Activated CD8-positive, alpha-beta memory T cell treated with anti-CD3 and anti-CD28 coated beads, Interleukin-2, amount 50 U/mL, for 48 hours (primary cell): ENCODE results near the gene GNAT1.
"Not testable (repeated sequence)": the region's sequence is repeated elsewhere in the genome, so short reads cannot be mapped to it uniquely, and the experiment has no call there.

Experiments
- DNase-seq: peaks from one replicate; pipeline ENCODE4 v3.0.0-alpha.2; 2020

Gene GNAT1

DNA sequence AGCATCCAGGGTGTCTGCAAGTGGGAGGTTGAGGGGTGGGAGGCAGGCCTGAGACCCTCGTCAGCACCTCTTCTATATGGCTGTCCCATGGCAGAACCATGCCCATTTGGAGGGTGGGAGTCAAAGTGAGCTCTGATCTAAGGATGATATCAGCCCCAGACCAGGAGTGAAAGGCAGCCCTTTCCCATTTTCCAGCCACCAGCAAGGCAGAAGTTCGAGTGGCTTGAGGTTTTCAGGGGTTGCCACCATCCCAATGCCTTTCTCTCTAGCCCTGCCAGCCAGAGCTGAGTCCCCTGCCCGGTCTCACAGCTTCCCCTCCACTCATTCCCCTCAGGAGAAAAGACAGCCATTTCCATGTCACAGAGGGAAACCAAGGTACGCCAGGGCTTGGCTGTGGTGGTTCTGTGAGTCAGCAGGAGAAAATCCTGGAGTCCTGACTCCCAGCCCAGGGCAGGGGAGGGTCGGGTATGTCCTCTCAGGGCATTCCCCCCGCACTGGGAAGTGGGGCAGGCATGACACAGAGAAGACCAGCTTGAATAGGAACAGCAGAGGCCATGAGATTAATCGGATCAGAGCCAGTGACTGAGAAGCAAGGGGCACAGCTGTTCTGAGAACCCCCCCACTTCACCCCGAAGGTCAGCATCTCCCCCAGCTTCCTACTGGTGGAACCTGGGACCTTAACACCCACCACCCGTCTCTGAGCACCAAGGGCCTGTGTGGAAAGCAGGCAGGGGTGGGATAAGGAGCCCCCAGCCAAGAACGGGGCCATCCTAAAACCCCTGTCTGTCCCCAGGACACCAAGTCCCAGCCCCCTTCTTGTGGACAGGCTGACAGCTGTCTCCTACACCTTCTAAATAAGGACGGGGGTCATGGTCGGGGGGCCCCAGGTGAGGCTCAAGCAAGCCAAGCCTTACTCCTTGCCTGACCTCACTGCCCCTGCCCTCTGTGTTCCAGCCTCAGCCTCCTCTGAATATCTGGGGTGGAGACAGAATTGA is 12.7 kb downstream of the GNAT1 start:
- no peak for DNase-seq

DNA sequence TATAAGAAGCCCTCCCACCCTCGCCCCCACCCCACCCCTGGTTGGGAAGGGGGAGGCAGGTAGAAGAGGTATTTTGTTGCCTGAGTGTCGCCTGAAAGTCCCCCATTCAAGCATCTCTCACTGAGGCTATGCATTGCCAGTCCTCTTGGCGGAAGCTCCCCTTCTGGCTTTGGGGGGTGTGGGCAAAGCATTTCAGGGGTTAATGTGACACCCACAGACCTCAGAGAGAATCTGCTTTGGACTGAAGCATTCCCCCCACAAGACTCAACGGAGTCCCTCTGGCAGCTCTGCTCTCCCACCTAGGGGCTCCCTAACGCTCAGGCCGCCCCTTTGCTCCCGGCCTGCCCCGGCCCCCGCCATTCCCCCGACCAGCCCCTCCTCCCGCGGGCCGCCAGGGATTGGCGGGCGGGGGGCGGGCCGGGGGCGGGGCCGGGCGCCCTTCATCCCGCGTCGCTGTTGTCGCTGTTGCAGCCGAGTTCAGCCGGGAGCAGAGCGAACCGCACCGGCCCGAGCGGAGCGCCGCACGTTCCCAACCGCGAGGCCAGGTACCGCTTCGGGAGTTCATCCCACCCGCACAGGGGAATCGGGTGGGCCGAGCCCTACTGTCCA is 13.5 kb downstream of the GNAT1 start, which contains the start of gene SLC38A3:
Gene SLC38A3 (plus strand): TSS at position 468 of the 609 bp plus-strand sequence. CDS start 8,929 bp downstream, outside the sequence.
- no peak for DNase-seq

DNA sequence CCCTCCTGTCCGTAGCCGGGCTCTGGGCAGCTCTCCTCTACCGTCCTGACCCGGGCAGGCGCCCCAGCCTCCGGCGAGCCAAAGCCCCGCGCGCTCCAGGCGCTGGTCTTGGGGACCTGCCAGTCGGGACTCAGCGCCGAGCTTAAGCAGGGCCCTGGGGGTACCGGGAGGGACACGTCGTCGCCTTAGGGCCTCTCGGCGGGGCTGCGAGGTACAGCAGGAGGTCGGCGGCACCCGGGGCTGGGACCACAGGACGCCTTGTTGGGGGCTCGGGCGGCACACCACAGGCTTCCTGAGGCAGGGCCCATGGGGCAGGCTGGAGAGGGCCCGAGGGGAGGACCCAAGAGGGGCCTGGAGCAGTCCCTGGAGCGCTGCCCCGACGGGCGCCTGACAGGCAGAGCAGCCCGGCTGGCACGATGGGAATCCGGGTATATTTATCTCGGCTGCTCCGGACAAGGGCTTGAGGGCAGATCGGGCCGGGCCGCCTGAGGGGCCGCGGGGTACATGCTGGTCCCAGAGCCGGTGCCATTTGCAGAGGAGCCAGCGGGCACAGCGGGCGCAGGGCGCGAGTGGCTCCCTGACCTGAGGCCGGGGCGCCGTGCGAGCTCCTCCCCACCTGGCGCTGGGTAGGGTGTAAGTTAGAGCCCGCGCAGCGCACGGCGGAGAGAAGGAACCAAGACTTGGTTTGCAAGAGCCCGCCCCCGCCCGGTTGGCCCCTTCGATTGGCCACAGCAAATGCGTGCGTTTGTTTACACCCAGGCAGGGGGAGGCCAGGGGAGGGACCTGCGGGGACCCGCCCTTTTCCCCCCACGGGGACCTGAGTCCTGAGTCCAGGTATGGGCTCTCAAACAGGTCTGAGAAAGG is 14.2 kb downstream of the GNAT1 start:
- peak; percentile 69 for DNase-seq

DNA sequence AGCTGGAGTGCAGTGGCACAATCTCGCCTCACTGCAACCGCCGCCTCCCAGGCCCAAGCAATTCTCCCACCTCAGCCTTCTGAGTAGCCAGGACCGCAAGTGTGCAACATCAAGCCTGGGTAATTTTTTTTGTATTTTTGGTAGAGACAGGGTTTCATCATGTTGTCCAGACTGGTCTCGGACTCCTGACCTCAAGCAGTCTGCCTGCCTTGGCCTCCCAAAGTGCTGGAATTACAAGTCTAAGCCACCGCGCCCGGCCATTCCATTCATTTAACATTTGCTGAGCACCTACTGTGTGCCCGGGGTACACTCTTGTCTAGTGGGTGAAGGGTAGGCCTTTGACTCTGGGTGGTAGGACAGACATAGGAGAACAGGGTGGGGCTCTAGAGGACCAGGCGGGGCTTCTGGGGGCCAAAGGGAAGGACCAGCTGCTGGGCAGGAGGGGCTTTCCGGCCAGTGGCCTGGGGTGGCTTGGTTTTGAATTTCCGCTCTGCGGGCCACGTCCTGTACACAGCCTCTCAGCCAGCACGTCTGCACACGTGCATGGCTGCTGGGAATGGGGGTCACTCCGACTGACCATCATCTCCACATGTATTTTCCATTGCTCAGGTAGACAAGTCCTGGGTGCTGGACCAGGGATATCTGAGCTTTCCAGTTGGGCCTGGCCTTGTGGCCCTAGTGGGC is 16.1 kb downstream of the GNAT1 start:
- no peak for DNase-seq

DNA sequence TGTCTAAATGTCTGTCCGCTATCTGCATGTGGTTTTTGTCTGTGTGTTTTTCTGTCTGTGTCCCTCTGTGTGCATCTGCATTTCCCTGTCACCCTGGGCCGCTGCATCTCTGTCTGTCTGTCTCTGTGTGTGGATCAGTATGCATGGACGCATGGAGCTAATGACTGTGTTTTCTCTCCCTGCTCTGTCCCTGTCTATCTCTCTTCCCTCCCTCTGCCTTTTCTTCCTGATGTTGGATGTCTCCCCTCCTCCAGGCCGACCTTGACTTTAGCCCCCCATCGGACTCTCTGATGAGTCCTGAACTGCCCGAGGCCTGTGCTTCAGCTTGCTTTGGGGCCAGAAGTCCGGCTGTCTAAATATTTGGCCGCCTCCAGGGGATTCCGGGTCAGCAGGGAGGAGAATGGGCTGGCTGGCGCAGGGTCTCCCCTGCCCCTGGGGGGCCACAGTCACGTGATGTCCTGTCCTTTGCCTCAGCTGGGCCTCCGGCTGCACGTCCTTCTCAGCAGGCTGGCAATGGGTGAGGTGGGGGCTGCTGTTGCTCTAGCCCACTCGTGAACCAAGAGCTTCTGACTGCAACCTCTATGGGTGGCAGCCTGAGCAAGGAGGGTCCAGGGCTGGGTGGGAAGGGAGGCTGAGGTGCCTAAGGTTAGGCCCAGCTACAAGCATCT is 17.4 kb downstream of the GNAT1 start:
- DNase-seq = no peak

DNA sequence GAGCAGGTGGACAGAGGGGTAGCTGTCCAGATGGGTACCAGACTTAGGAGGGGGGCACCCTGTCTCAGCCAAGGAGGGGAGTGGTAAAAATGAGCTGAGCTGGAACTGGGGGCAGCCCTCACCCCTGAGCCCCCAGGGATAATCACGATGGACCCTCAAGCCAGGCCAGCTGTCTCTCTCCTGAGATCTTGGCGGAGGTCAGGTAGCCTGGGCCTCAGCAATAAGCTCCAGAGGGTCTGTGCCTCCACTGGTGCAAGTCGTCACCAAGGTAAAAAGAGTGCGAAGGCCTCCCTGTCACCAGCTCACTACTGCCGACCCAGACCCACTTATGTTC is 18.7 kb downstream of the GNAT1 start:
- DNase-seq = no peak

DNA sequence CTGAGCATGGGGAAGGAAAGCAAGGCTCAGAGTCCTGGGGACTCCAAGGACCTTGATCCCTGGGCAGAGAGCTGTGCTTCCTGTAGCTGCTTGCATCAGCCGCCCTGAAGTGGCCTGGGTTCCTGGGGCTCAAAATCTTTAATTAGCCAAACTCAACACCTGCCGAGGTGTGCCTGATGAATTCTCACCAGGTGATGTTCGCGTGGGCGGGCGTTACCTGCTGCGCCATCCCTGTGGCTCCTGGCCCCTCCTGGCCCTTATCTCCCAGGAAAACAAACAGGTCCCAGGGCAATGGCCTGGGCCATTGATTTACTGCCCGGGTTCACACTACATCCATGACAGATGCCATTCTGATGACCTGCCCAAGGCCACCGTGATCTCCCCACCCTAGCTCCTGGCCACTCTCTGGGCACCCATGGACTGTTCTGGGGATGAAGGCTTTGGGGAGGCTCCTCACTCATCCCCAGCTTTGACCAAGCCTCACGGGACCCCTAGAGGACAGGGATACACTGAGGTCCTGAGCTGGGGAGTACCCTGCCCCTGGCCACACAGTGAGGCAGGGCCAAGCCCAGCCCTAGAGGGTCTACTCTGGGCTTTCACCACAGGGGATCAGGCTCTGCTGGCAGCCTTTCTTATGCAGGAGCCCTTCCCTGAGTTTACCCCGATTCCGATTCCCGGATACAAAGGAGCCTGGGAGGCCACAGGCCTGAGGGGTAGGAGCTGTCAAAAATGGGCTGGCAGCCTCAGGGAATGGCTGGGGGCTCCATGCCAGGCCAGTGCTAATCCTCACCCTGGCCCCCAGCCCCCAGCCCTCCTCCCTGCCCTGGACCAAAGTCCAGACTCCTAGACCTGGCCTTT is 19.3 kb downstream of the GNAT1 start:
- no peak for DNase-seq

DNA sequence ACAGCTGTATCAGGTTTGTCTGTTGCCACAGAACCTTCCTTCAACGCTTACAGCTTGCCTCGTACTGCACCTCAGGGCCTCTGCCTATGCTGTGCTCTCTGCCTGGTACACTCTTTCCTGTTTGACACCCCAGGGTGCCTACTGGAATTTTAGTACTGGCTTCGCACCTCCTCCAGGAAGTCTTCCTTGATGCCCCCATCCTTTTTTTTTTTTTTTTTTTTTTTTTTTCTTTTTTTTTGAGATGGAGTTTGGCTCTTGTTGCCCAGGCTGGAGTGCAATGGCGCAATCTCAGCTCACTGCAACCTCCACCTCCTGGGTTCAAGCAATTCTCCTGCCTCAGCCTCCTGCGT is 19.9 kb downstream of the GNAT1 start:
- not testable (repeated sequence) for DNase-seq

DNA sequence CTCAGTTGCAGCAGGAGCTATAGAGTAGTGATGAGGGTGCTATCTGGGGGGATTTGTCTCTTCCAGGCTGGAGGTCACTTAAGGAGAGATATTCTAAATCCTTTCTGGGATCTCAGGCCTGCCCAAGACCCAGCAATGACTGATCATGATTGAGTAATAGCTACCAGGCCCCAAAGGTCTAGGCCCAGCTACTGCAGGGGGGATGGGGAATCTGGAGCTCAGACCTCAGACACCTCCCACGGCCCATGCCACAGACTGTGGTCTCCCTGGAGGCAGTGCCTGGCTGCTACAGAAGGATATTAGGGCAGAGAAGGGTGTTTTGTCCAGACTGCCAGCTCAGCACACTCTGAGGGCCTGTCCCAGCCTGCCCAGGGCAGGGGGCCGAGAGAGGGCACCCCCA is 20.5 kb downstream of the GNAT1 start:
- DNase-seq = peak; percentile 68

DNA sequence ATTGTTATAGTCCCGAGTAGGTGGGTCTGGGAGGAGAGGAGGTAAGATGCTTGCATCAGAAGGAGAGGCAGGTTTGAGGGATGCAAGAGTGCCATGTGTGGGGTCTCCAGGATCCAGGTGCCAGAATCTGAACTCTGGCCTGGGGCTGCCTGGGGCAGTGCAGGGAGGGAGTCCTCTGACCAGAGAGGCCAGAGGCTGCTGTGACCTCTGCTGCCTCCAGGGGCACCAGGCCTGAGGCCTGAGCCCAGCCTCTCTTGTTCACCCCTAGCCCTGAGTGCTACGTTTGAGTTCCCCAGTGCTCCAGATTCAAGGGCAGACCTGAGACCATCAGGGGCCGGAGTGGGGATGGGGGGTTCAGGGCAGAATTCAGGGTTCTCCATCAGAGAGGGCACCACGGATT is 21.1 kb downstream of the GNAT1 start:
- no peak for DNase-seq

DNA sequence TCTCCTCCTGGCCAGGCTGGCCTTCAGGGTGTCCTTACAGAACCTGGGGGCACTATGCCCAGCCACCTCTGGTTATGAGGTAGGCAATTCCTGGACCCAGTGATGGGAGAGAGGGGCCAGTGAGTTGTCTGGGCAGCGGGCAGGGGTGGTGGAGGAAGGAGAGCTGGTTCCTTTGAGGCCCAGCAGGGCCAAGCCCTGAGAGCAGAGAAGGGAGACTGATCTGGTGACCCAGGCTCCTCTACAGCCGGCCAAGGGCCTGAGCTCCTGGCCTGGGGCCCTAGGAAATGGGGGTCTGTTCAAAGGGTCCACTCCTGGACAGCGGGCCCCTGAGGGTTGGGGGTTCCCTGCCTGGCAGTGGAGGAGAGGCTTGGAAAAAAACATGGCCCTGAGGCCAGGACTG is 21.6 kb downstream of the GNAT1 start:
- DNase-seq = no peak

DNA sequence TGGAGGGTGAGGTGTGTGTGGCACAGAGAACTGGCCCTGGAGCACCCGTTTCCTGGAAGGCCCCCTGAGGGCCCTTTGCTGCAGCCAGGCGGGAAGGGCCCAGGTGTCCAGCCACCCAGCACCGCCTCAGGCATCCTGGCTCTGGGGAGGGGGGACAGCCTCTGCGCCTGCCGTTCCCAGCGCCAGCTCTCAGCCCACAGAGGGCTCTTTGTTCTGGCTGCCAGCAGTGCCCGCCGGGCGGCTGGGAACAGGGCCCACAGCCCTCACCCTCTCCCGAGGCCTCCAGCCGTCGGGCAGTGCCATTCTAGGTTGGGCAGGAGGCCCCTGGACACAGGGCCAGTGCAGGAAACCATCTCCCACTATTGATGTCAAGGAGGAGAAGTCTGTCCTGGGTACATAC is 22.0 kb downstream of the GNAT1 start:
- no peak for DNase-seq

DNA sequence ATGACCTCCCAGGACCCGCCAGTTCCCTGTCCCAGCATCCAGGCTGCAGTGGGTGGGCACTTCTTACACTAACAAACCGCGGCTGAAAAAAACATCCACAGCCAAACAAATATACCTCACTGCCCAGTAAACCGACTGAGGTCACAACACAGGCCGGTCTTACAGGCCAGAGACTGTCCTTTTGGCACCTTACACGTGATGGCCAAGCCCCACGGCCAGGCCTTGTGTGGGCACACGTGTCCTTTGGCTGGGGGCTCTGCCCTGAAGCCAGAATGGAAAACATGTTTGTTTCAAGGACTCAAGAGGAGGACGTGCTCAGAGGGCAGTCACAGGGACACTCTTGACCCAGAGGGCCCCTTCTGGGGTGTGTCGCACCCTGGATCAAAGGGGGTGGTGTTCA is 23.4 kb downstream of the GNAT1 start:
- DNase-seq = no peak

DNA sequence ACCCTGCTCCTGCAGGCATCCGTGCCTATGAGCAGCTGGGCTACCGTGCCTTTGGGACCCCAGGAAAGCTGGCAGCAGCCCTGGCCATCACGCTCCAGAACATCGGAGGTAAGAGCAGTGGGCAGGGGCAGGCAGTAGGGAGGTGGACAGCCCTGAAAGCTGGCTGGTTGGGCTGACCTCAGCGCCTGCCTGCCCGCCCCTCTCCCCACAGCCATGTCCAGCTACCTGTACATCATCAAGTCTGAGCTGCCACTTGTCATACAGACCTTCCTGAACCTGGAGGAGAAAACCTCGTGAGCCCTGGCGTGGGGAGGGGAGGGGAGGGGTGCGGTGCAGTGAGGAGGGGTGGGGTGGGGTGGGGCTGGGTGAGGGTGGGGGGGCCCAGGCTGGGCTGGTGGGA is 24.1 kb downstream of the GNAT1 start:
- no peak for DNase-seq

DNA sequence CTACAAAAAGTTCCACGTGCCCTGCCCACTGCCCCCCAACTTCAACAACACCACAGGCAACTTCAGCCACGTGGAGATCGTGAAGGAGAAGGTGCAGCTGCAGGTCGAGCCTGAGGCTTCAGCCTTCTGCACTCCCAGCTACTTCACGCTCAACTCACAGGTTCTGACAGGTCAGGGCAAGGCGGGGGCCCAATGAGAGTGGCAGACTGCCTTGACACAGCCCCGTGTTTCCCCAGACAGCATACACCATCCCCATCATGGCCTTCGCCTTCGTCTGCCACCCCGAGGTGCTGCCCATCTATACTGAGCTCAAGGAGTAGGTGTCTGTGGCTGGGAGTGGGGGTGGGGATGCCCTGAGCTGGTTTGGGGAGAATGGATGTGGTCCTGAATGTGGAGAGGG is 26.3 kb downstream of the GNAT1 start:
- no peak for DNase-seq

DNA sequence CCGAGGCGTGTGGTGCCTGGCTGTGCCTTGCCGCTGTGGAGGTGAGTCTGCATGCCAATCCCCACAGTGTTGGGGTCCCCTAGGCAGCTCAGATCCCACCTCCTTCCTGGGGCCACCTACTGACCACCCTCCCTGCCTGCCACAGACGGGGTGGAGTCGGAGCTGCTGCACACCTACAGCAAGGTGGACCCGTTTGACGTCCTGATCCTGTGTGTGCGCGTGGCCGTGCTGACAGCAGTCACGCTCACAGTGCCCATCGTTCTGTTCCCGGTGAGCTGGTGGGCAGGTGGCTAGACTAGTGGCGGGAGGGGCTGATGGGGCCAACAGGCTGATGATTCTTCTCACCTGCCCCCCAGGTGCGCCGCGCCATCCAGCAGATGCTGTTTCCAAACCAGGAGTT is 27.0 kb downstream of the GNAT1 start:
- DNase-seq = no peak

DNA sequence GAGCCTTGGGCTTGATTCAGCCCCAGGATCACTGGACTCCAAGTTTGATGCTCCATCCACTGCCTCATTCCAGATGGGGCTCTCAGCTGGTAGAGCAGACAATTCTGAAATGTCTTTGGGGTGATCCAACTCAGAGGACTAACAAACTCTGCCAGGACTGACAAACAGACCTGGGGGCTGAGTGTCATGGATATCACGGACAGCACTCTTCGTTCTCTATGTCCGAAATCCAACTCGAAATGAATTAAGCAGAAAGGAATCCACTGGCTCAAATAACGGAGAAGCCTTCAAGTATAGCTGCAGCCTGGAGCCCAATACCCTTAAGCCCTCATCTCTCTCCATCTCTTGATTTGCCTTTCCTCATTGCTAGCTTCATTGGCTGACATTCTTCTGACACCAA is 27.9 kb downstream of the GNAT1 start:
- no peak for DNase-seq

DNA sequence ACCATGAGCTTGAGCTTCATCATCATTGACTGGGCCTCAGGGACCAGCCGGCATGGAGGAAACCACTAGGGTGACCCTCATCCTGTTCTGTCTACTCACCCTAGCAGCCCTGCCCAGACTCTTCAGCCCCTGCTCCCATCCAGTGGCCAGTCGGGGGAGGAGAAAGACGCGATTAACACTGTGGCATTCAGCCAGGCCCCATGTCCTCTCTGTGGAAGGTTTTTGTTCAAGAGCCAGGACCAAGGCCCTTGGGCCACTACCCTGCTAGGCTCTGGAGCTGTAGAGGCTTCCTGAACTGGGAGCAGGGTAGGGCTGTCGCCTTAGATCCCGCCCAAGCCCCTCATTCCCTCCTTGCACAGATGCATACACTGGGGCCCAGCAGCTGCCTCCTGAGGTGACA is 28.7 kb downstream of the GNAT1 start:
- DNase-seq = no peak

DNA sequence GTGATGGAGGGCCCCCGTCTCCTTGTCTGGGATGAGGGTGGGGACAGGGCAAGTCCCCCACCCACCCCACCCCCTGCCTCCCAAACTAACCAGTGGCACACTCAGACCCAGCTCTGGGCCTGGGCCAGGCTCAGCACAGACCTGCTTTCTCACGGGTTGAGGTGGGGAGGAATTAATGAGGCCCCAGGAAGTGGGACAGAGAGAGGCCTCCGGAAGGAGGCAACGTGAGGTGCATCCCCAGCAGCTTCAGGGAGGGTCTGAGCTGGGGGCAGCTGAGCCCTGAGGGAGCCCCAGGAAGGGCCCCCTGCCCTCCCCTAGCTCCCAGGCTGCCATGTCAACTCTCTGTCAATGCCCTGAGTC is 29.6 kb downstream of the GNAT1 start:
- DNase-seq = no peak

DNA sequence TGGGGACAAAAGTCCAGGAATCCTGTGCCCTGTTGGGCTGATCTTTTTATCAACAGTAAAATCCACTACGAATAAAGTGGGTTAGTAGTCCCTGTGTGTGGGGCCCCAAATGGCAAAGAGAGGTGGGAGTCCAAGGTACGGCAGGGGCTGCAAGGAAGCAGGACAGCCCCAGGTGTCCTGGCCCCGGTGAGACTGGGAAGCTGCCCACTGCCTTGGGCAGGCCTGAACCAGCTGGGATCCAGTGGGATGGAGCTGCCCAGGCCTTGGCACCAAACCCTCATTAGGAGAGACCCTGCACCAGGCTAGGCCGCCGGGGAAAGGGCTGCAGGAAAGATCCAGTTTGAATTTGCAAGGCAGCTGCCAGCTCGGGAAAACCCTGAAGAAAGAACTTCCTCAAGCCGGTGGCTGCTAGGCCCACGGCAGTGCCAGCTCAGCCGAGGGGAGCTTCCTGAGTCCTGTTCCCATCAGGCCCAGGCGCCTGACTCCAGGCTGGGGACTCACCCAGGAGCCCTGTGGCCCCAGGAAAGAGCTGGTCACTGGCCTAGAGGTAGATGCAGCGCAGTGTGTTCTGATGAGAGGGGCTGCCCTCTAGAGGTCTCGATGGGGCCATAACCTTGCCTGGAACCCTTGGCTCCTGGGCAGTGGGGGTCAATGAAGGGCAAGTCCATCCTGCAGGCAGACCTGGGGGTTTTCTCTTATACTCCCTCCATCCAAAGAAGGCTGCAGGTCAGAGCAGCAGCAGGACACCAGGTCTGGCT is 30.2 kb downstream of the GNAT1 start:
- DNase-seq = no peak

DNA sequence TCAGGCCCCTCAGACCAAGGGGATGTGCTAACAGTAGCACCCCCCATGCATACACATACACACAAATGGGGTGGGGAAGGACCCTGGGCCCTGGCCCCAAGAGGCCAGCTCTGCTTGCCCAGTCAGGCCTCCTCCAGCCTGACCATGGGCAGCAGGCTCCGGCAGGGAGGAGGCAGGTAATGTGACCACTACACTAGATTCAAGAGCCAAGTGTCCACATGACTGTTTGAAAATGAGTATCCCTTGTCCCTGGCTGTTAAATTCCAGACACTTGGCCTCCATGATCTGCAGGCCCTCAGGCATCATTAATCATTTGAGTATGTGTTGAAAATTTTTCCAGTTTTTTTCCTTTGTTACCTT is 30.7 kb downstream of the GNAT1 start:
- DNase-seq = no peak
